OCI-LY7 (cell line): ENCODE measurements around the gene CRBN.

Experiments used
- EZH2phosphoT487 ChIP-seq: fragments of 200-600 bp; sonication (generic); IDR thresholded peaks from 2 replicates; pipeline ENCODE4 v1.6.1; 2018; ENCODE audit warnings: low read depth, borderline replicate concordance, mild to moderate bottlenecking, mixed run types, antibody characterized with exemption, low read length, moderate library complexity, mixed read lengths
- TF ChIP-seq, protein P1 (sequence below): fragments of 200-600 bp; sonication (generic); conservative IDR thresholded peaks from 2 replicates; pipeline ENCODE4 v1.5.1; 2014; ENCODE audit warnings: mild to moderate bottlenecking, antibody characterized with exemption, low read length, moderate library complexity, mixed read lengths

DNA sequence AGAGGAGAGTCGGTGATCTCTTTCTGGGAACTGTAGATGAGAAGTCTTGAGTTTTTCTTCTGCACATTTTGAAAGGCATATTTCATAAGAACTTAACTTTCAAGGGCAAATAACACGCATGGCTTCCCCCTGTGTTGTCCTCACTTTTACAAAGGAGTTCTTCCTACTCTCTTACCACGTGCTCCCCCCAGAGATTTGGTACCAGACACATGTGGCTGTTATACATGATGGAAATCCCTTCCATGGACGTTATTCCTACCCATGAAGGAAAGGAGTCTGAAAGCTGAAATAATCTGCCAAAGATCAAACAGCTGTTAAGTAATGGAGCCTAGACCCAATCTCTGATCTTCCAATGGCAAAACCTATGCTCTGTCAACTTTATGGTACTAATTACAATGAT is 73.7 kb downstream of the CRBN start:
- TF ChIP-seq, protein P1, sequence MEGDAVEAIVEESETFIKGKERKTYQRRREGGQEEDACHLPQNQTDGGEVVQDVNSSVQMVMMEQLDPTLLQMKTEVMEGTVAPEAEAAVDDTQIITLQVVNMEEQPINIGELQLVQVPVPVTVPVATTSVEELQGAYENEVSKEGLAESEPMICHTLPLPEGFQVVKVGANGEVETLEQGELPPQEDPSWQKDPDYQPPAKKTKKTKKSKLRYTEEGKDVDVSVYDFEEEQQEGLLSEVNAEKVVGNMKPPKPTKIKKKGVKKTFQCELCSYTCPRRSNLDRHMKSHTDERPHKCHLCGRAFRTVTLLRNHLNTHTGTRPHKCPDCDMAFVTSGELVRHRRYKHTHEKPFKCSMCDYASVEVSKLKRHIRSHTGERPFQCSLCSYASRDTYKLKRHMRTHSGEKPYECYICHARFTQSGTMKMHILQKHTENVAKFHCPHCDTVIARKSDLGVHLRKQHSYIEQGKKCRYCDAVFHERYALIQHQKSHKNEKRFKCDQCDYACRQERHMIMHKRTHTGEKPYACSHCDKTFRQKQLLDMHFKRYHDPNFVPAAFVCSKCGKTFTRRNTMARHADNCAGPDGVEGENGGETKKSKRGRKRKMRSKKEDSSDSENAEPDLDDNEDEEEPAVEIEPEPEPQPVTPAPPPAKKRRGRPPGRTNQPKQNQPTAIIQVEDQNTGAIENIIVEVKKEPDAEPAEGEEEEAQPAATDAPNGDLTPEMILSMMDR = no peak
- TF ChIP-seq EZH2phosphoT487 = no peak
